HG03064 (cell line): ENCODE results near the gene HGFAC.

Experiments
- ATAC-seq: cut with Tn5 transposase; IDR thresholded peaks from one replicate; pipeline ENCODE4 v1.9.1; 2021; ENCODE audit warnings: low read depth; ENCODE audit not compliant: unreplicated experiment

Gene HGFAC

DNA sequence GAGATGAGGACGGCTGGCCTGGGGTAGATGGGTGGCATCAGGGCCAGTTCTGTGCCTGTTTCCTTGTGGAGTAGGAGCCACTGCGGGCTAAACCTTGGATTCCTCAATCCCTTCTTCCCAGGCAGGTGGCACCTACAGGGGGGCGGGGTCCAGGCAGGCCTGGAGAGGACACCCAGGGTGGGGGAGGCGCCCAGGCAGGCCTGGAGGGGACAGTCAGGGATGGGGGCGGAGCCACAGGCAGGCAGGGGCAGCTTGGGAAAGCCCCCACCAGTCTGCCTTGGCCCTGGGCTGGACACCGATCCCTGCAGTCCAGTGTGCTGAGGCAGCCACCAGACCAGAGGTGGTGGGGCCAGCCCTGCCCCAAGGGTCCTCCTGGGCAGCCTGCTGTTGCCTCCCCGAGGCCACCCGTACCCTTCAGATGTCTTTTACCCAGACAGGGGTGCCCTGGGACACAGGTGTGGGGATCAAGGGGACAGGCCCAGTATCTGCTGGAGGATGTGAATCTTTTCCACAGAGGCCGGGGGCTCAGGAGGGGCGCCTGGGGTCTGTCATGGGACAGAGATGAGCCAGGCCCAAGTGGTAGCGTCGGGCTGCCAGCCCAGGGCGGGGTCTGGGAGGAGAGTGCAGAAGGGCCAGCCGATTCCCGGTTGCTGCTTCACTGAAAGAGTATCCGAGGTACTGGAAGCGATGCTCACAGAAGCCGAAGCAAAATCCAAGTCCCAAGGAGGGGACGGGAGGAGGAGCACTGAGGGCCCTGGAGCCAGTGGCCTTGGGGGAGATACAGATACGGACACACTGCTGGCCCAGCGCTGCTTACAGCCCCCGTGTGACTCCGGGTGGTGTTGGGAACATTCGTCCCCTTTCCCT is 56.0 kb downstream of the HGFAC start:
- no peak for ATAC-seq

DNA sequence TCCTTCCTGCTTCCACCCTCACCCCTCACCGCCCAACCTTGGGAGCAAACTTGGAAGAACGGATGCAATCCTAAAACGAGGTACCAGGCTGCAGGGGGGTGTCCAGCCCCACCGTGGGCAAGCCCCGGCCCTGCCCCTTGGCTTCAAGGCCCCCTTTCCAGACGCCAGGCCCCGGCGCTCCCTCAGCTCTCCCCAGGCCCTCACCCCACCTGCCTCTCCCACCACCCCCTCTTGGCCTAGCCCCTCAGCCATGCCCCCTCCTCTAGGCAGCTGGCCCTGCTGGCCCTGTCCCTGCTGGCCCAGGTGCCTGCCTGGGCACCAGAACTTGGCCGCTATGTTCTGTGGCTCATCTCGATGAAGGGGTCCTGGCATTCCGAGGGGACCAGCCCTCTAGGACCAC is 56.6 kb downstream of the HGFAC start:
- no peak for ATAC-seq
